Keratinocyte (primary cell): ENCODE results near the gene EIF3I.
A peak's percentile ranks its signal among the peaks of the same experiment; 100 is the strongest.

Experiments
- EZH2 ChIP-seq: IDR thresholded peaks from one replicate; pipeline ENCODE4 v1.6.1; 2012; ENCODE audit warnings: inconsistent platforms, mild to moderate bottlenecking, low read length, moderate library complexity
- TF ChIP-seq, protein P1 (sequence below), 3 experiments: IDR thresholded peaks in 1 of 3; conservative IDR thresholded peaks in 1 of 3; optimal IDR thresholded peaks in 1 of 3; 2 replicates in 2 of 3; 3 replicates in 1 of 3; pipeline versions ENCODE3 to v1.5.1; 2011; ENCODE audit warnings: low read length in 3 of 3, mild to moderate bottlenecking in 3 of 3, moderate library complexity in 2 of 3, control low read depth in 1 of 3, inconsistent platforms in 1 of 3; ENCODE audit not compliant: insufficient read depth in 2 of 3; ENCODE audit errors: extremely low read depth in 1 of 3

DNA sequence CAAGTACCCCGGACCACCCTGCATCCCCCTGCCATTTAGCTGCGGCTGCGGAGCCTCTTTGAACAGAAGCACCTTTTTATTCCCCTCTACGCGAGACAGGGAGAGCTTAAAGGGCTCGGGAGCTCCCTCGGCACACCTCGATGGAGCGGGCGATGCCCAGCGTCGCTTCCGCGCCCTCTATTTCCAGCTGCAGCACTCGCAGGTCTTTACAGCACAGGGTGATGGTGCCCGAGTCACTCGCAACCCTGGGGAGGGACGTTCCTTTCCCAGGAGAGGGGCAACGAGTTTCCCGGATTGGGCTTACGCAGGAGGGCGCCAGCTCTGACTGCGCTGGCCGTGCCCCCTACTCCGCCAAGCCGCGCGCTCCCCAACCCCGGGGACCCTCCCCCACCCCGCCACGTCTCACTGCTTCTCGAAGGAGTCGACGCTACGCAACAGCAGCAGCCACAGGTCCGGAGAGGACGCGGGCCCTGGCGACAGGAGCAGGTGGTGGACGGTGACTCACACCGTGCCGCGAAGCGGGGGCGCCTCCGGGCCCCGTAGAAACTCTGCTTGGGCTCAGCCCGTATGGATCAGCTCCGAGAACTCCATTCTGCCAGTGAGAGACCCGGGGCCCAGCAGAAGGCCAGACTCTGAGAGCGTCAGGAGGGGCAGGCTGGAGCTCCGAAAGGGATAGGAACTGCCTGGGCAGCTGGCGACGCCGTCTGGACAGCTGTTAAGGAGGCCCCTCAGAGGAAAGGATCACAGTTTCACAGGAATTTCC, 19.0 kb downstream of the EIF3I start:
- TF ChIP-seq, protein P1, sequence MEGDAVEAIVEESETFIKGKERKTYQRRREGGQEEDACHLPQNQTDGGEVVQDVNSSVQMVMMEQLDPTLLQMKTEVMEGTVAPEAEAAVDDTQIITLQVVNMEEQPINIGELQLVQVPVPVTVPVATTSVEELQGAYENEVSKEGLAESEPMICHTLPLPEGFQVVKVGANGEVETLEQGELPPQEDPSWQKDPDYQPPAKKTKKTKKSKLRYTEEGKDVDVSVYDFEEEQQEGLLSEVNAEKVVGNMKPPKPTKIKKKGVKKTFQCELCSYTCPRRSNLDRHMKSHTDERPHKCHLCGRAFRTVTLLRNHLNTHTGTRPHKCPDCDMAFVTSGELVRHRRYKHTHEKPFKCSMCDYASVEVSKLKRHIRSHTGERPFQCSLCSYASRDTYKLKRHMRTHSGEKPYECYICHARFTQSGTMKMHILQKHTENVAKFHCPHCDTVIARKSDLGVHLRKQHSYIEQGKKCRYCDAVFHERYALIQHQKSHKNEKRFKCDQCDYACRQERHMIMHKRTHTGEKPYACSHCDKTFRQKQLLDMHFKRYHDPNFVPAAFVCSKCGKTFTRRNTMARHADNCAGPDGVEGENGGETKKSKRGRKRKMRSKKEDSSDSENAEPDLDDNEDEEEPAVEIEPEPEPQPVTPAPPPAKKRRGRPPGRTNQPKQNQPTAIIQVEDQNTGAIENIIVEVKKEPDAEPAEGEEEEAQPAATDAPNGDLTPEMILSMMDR (optimal IDR thresholded peaks at IDR 0.05 in 1 of 3, IDR thresholded peaks at IDR 0.05 in 1 of 3, conservative IDR thresholded peaks at IDR 0.05 in 1 of 3; ENCODE audit: extremely low read depth in 1 of 3, insufficient read depth in 2 of 3, low read length in 3 of 3): peak in 1 of 3 experiments; percentile 12
- no peak for TF ChIP-seq EZH2
